SK-N-SH (cell line): ENCODE data around the gene HHIPL1.

Experiments
- EP300 ChIP-seq, 2 experiments: IDR thresholded peaks; 2 replicates each; pipeline versions ENCODE4 v1.4.0 to v1.6.1; 2012; ENCODE audit warnings: borderline replicate concordance in 1 of 2, low read depth in 1 of 2, low read length in 1 of 2
- FOSL2 ChIP-seq: IDR thresholded peaks from 2 replicates; pipeline ENCODE4 v1.4.0; 2012; ENCODE audit warnings: low read depth, mild to moderate bottlenecking, moderate library complexity, borderline replicate concordance
- GABPA ChIP-seq: IDR thresholded peaks from 2 replicates; pipeline ENCODE4 v1.4.0; 2012; ENCODE audit warnings: low read depth, mild to moderate bottlenecking
- MEF2A ChIP-seq: IDR thresholded peaks from 2 replicates; pipeline ENCODE4 v1.4.0; 2012; ENCODE audit warnings: low read depth, borderline replicate concordance
- POLR2AphosphoS5 ChIP-seq: IDR thresholded peaks from 2 replicates; pipeline ENCODE4 v1.6.1; 2012; ENCODE audit warnings: low read depth, low read length
- RAD21 ChIP-seq: IDR thresholded peaks from 2 replicates; pipeline ENCODE4 v1.6.1; 2012; ENCODE audit warnings: mild to moderate bottlenecking, low read length
- SIN3A ChIP-seq: IDR thresholded peaks from 2 replicates; pipeline ENCODE4 v1.6.1; 2012; ENCODE audit warnings: low read depth, mild to moderate bottlenecking, low read length, moderate library complexity, borderline replicate concordance
- TAF1 ChIP-seq: IDR thresholded peaks from 2 replicates; pipeline ENCODE4 v1.6.1; 2012; ENCODE audit warnings: low read depth, mild to moderate bottlenecking, low read length, moderate library complexity, borderline replicate concordance
- TF ChIP-seq, protein P1 (sequence below): fragments of 200-600 bp; sonication (generic); IDR thresholded peaks from 2 replicates; pipeline ENCODE4 v1.6.1; 2017; ENCODE audit warnings: antibody characterized with exemption, mild to moderate bottlenecking, moderate library complexity
- TF ChIP-seq, protein P2 (sequence below): IDR thresholded peaks from 2 replicates; pipeline ENCODE4 v1.6.1; 2012; ENCODE audit warnings: mild to moderate bottlenecking, low read depth, low read length, moderate library complexity
- TF ChIP-seq, protein P3 (sequence below): fragments of 150-350 bp; IDR thresholded peaks from 2 replicates; pipeline ENCODE4 v1.6.1; 2017; ENCODE audit warnings: antibody characterized with exemption, low read length, low read depth, borderline replicate concordance

DNA sequence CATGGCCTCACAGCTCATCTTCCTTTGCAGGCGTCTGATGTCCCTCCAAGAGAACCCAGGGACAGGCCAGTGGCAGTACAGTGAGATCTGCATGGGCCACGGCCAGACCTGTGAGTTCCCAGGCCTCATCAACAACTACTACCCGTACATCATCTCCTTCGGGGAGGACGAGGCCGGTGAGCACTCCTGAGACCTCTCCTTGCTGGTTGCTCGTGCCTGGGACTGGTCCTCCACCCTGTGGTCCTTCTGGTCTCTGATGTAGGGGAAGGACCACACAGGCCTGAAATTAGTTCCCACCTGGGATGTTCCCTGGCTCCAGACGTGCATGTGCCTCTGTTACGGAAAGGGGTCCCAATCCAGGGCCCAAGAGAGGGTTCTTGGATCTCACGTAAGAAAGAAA lies 17.9 kb downstream of the HHIPL1 start:
- TF ChIP-seq, protein P1, sequence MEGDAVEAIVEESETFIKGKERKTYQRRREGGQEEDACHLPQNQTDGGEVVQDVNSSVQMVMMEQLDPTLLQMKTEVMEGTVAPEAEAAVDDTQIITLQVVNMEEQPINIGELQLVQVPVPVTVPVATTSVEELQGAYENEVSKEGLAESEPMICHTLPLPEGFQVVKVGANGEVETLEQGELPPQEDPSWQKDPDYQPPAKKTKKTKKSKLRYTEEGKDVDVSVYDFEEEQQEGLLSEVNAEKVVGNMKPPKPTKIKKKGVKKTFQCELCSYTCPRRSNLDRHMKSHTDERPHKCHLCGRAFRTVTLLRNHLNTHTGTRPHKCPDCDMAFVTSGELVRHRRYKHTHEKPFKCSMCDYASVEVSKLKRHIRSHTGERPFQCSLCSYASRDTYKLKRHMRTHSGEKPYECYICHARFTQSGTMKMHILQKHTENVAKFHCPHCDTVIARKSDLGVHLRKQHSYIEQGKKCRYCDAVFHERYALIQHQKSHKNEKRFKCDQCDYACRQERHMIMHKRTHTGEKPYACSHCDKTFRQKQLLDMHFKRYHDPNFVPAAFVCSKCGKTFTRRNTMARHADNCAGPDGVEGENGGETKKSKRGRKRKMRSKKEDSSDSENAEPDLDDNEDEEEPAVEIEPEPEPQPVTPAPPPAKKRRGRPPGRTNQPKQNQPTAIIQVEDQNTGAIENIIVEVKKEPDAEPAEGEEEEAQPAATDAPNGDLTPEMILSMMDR: no peak
- TF ChIP-seq TAF1 (no peak), MEF2A (no peak), RAD21 (no peak), GABPA (no peak), POLR2AphosphoS5 (no peak), SIN3A (no peak), FOSL2 (no peak), EP300 (IDR thresholded peaks at IDR 0.05; ENCODE audit: borderline replicate concordance in 1 of 2, low read depth in 1 of 2, low read length in 1 of 2) (no peak)
- TF ChIP-seq, protein P2, sequence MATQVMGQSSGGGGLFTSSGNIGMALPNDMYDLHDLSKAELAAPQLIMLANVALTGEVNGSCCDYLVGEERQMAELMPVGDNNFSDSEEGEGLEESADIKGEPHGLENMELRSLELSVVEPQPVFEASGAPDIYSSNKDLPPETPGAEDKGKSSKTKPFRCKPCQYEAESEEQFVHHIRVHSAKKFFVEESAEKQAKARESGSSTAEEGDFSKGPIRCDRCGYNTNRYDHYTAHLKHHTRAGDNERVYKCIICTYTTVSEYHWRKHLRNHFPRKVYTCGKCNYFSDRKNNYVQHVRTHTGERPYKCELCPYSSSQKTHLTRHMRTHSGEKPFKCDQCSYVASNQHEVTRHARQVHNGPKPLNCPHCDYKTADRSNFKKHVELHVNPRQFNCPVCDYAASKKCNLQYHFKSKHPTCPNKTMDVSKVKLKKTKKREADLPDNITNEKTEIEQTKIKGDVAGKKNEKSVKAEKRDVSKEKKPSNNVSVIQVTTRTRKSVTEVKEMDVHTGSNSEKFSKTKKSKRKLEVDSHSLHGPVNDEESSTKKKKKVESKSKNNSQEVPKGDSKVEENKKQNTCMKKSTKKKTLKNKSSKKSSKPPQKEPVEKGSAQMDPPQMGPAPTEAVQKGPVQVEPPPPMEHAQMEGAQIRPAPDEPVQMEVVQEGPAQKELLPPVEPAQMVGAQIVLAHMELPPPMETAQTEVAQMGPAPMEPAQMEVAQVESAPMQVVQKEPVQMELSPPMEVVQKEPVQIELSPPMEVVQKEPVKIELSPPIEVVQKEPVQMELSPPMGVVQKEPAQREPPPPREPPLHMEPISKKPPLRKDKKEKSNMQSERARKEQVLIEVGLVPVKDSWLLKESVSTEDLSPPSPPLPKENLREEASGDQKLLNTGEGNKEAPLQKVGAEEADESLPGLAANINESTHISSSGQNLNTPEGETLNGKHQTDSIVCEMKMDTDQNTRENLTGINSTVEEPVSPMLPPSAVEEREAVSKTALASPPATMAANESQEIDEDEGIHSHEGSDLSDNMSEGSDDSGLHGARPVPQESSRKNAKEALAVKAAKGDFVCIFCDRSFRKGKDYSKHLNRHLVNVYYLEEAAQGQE: no peak
- TF ChIP-seq, protein P3, sequence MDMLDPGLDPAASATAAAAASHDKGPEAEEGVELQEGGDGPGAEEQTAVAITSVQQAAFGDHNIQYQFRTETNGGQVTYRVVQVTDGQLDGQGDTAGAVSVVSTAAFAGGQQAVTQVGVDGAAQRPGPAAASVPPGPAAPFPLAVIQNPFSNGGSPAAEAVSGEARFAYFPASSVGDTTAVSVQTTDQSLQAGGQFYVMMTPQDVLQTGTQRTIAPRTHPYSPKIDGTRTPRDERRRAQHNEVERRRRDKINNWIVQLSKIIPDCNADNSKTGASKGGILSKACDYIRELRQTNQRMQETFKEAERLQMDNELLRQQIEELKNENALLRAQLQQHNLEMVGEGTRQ: no peak
